AG08396 (cell line): Measurements from ENCODE around the gene EXOC3L4.

Experiments
- DNase-seq: peaks from one replicate; pipeline ENCODE4 v3.0.0; 2012; ENCODE audit warnings: low spot score, mixed read lengths

EXOC3L4 gene

DNA sequence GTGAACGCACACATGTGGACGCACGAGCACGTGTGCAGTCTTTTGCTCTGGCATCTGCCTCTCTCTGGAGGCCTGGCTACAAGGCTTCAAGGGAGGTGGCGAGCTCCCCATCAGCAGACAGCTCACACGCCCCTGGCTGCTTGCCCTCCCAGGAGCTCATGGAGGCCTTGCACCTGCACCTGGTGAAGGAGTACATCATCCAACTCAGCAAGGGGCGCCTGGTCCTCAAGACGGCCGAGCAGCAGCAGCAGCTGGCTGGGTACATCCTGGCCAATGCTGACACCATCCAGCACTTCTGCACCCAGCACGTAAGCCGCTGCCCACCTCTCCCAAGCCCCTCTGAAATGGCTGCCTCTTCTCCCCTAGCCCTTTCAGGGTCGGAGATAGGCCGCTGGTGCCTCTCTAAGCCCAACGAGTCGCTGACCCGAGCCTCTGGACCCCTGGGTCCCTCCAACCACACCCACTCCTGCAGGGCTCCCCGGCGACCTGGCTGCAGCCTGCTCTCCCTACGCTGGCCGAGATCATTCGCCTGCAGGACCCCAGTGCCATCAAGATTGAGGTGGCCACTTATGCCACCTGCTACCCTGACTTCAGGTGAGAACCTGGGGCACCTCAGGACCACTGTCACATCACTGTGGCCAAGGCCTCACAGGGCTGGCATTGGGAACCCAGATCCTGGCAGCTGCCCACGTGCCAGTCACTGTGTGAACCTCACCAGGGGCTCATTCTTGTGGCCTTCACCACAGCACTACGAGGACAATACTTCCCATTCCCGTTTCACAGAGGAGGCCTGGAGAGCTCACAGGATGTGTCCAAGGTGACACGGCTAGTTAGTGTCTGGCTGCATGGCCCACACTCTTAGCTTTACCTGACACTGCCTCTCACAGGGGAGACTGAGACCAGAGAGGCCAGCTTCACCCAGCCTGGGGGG lies 39.0 kb downstream of the EXOC3L4 start:
- DNase-seq = no peak

DNA sequence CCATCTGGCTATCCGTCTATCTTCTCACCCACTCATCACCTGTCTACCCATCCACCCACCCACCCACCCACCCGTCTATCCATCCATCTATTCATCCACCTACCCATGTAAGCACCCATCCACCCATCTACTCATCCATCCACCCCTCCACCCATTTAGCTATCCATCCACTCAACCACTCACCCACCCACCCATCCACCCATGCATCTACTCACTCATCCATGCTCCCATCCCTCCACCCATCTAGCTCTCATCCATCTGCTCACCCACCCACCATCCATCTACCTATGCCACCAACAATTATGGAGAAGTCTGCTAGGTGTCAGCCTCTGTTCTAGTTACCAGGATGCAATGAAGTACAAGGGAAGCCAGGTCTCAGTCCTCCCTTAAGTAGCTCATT lies 39.9 kb downstream of the EXOC3L4 start:
- DNase-seq = no peak

DNA sequence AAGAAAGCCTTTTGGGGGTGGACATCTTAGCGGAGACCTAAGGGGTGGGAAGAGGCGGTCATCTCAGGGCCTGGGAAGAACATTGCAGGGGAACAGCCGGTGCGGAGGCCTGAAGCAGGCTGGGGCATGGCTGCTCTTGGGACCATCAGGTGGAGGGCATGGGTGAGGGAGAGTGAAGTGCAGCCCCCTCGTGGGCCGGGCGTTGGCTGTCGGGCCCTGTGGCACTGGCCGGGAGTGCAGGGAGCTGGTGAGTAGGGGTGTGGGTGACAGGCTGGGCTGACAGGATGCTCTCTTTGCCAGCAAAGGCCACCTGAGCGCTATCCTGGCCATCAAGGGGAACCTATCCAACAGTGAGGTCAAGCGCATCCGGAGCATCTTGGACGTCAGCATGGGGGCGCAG lies 40.4 kb downstream of the EXOC3L4 start:
- DNase-seq = no peak

DNA sequence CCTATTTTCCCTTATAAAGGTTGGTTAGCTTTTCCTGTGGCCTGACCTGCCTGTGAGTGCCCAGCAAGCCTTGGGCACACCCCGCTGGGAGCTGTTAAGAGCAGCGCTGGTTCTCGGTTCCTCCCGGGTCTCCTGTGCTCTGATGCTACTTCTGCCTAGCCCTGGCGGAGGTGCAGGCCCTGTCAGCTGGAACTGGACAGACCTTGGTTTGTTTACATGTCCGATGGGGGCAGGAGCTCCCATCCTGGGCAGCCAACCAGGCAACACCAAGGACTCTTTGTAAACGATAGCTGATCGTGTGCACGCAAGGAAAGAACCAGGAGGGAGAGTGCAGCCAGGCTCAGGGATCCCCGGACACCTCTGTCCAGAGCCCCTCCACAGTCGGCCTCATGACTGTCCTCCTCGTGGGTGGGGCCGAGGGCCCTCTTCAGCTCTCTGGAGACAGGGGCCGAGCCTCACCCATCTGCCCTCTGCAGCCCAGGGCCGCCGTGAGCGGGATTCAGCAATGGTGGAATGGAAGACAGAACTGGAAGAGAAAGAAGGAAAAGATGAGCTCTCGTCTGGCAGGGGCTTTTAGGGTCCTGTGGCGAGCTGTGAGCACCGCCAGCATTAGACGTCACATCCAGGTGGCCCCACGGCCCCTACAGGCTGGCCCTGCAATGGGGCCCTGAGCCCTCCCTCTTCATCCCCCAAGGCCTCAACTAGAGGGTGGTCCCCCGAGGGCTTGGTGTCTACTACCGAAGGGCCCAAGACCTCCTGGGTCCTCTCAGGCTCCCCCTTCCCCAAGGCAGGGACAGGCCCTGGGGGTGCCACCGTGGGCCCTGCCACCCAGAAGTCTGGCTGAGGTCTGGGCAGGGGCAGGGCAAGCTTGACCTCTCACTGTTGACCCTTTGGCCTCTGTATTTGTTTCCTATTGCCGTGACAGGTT lies 41.1 kb downstream of the EXOC3L4 start:
- no peak for DNase-seq

DNA sequence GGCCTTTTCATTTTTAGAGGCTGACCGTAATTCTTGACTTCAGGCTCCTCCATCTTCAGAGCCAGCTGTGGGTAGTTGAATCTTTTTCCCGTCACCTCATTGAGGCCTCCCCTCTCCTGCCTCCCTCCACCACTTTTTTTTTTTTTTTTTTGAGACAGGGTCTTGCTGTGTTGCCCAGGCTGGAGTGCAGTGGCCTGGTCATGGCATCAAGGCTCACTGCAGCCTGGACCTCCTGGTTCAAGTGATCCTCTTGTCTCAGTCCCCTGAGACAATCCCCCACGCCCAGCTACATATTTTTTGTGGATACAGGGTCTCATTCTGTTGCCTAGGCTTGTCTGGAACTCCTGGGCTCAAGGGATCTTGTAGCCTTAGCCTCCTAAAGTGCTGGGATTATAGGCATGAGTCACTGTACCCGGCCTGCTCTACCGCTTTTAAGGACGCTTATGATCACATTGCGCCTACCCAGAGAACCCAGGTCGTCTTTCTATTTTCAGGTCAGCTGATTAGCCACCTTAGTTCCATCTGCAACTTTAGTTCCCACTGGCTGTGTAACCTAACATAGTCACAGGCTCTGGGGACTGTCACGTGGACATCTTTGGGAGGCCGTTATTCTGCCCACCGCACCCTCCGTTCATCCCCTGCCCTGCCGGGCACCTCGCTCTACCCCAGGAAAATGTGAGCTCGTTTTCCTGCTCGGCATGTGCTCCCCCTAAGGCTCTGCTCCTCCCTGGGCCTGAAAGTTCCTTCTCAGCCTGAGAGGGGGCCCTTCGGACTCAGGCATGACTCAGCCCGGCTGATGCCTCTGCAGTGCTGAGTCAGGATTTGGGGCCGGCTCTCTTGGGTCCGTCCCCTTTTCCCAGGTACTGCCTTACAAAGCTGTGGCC lies 42.1 kb downstream of the EXOC3L4 start:
- DNase-seq = peak; percentile 83

DNA sequence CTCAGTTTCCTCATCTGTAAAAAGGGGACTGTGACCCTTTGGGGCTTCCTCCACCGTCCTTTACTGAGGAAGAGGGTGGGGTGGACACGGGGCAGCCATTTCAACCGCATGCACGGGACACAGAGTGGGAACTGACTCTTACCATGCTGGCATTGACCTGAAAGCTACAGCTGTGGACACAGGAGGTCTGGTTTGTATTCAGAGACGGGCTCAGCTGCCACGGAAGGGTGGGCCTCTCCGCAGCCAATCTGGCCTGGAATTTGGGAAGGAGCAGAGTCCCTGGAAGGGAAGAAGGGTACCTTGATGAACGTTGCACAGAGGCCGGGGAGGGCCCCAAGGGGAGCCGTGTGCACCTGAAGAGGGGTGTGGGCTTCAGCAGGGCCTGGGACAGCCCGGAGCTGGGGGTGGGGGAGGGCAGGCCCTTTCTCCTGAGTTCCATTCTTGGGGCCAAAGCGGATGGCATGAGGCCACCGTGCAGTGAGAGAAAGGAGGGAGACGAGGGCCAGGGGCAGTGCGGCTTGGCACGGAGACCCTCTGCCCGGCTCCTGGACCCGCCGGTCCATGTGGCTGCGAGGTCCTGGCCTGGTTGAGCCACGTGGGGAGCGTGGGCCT lies 43.3 kb downstream of the EXOC3L4 start:
- no peak for DNase-seq

DNA sequence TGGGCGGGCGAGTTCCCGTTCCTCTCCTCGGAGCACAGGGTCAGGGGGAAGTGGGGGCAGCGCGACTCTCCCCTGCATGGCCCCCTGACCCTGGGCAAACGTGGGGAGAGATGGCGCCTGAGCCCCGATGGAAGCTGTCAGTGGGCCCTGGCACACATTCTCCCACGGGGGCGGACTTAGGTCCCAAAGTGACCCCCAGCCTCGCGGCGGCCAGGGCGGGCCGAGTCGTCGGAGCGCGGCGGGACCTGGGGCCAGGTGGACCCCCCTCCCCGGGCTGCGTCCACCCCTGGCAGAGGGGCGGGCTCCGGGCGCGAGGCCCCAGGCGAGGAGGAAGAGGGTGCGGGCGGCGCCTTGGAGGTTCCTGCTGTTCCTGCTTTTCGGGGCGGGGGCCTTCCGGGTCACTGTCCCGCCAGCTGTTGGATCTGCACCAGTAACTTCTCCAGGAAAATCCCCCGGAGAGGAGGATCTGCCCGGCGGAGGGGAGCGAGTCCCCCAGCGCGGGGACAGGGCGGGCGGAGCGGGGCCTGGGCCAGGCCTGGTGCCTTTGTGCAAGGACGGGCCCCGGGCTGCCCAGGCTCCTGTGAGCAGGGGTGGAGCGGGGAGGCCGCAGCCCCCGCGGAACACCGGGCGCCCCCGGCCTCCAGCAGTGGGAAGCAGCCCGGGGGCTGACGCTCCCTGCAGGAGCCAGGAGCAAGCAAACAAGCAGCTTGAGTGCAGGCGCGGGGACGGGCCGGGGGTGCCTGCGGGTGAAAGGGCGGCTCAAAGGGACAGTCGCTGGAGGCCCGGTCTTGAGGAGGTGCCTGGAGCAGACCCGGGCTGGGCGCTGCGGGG lies 44.0 kb downstream of the EXOC3L4 start:
- no peak for DNase-seq

DNA sequence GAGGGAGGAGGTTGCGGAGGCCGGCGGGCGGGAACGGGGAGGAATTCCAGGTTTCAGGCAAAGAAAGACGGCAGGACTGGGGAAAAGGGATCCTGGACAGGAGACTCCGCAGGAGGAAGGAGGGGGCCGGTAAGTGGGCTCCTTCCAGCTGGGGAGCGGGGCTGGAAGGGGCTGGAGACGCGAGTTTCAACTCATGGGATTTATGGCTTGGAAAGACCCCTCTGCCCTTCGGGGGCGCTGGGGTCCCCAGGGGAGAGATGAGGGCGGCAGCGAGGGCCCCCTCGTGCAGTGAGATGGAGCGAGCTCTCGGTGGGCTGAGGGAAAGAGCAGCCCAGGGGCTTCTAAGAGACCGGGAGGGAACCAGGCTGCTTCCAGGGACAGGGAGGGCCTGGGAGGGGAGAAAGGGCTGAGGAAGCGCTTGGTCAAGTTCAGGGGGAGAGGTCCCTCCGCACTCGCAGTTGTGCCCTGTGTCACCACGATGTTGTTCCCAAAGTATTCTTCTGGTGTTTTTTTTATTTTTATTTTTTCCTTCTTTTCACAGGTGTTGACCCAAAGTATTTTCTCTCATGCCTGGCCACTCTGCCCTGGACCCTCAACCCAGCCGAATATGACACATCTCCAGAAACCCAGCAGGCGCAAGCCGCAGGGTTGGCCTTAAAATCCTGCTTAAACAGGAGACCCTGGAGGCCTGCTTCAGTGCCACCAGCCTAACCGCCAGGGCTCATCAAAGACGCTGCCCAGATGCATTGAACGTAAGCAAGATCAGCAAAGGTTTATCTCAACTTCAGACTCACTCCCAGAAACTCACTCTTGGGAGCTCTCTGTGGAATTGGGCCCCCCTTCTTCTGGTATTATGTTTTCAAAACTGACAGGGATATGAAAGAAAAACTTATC lies 44.9 kb downstream of the EXOC3L4 start:
- no peak for DNase-seq

DNA sequence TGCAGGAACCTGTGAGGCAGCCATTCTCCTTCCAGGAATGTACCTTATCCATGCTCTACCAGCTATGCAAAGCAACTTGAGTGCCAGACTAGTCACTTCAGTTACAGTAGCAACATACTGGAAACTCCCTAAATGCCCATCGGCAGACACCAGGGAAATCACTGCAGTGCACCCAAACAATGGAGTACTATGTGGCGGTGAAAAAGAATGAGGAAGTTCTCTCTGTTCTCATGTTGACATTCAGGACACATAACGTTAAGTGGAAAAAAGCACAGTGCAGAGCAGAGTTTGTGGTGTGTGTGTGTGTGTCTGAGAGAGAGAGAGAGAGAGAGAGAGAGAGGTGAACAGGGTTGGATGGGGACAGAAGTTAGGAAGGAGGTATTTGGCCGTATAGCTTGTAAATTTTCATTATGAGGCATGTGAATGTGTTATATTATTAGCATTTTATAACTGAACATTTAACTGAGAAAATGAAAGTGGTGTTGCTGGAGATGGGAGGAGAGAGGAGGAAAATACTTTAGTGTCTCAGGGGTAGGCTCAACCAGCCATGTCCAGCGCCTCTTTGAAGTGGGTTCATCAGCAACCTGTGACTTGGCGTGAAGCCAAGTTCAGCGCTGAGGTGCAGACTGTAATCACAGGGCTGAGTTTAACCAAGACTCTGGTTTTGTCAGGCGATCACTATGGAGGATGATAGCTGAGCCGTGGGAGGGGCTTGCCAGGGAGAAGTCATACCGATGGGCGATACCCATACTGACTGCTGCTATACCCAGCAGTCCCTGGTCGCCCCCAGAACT lies 46.0 kb downstream of the EXOC3L4 start:
- DNase-seq = no peak

DNA sequence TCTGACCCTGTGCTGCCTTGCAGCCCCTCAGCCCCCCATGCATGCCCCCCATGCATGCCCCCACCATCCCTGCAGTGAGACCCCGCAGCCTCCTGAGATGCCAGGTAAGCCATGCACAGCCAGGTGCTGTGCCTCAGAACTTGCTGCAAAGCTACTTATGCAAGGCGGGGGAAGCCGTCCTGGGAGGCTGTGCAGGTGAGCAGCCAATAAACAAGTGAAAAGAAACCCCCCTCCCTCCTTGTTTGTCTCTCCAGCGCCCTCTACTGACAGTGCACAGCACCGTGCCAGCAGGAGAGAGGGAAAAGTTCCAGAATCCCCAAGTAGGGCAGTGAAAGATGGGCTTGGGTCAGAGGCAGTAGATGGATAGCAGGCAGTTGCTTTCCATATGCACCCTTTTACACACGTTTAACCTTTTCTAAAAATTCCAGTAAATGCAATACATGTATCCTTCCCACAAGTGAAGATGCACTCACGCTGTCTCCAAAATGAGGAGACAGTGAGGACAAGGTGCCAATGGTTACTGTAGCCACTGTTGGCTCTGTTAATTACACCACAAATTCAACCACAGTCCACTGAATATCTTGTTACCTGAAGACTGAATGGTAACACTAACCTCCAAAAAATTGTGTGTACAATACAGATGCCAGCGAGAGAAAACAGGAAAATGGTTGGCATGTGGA lies 46.7 kb downstream of the EXOC3L4 start:
- peak; percentile 72 for DNase-seq

DNA sequence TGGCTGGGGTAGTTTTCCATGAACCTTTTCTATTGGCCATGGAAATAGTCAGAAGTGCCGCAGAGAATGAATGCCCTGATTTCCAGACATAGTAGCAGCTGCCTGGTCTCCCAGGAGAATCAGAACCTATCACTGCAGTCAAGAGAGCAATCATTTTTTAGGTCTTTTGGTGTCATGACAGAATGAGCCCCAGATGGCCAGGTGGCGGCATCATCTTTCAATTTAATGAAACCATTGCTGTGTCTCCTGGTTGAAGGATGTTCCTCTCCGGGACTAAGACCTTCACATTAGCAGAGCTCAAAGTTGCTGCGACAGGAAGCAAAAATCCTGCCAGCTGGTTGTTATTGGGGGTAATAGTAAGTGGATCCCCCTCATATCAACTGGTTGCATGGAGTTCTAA lies 47.5 kb downstream of the EXOC3L4 start:
- no peak for DNase-seq

DNA sequence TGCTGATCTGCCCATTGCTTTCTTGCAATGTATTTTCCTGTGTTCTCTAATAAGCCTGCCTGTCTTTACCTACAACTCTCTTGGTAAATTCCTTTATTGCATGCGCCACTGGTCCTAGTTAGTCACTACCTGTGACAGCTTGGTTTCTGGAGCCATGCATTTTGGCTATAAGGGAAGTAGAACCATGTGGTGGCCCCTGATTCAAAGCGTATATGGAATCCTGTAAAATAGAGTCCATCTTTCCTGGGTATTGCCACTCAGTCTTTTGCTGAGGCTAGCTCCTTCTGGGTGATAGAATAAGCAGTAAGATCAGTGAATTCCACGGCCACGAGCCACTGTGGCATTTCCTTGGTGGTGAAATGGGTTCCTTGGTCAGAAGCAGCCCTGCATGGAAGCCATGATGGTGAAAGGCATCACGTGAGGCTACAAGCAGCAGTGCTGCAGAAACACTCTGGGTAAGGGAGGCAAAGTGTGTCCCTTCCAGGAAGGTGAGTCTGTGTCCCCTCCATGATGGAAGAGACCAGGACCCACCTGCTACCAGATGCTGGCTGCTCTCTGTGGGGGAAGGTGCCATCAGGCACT lies 48.3 kb downstream of the EXOC3L4 start:
- no peak for DNase-seq

DNA sequence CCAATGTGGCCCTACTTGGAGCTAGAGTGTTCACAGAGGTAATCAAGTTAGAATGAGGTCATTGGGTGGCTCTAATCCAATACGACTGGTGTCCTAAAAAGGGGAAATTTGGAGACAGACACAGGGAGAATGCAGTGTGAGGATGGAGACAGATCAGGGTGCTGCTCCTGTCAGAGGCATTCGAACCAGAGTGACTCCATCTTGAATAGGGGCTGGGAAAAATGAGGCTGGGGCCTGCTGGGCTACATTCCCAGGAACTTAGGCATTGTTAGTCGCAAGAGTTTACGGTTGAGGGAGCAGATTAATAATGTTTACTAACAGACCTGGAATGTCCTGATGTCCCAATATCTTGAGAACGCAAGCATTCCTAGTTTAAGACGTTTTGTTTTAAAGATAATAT lies 49.0 kb downstream of the EXOC3L4 start:
- DNase-seq = no peak

DNA sequence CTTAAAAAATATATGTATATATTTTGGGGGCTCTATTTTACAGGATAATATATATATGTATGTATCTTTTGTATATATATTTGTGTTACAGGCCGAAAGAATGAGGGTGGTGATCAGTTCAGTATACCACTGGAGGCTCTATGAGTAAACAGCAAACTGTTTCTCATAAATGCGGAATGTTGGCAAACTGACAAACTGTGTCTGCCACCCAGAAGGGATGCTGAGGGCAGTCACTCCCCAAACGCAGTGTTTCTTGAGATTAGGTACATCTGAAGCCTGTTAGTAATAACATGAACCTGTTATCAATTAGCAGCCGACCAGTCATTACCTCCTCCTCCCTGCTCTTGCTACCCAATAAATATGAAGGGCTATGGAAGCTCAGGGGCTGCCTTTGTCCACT lies 49.6 kb downstream of the EXOC3L4 start:
- DNase-seq = no peak

DNA sequence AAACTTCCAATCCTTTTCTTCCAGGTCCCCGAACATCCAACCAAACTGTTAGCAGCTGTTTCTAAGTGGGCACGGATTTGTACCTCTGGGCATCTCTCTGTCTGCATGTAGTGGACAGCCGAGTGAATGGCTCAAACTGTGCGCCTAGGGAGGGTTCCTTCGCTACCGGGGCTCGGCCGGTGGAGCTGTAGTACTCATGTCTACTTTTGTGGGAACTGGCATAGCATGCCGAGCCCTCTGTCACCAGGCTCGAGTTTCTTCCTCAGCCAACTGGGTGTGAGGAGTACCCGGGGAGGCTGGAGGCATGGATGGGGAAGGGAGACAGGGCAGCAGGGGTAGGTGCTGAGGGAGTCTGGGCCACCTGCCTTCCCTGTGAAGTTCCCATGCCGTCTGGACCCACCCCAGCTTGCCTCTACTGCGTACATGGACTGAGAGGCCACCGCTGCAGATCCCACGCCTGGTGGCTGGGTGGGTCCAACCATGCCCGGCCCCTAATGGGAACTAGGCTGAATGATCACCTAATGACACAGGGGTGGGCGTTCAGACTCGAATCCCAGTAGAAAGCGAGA lies 51.7 kb downstream of the EXOC3L4 start:
- no peak for DNase-seq

DNA sequence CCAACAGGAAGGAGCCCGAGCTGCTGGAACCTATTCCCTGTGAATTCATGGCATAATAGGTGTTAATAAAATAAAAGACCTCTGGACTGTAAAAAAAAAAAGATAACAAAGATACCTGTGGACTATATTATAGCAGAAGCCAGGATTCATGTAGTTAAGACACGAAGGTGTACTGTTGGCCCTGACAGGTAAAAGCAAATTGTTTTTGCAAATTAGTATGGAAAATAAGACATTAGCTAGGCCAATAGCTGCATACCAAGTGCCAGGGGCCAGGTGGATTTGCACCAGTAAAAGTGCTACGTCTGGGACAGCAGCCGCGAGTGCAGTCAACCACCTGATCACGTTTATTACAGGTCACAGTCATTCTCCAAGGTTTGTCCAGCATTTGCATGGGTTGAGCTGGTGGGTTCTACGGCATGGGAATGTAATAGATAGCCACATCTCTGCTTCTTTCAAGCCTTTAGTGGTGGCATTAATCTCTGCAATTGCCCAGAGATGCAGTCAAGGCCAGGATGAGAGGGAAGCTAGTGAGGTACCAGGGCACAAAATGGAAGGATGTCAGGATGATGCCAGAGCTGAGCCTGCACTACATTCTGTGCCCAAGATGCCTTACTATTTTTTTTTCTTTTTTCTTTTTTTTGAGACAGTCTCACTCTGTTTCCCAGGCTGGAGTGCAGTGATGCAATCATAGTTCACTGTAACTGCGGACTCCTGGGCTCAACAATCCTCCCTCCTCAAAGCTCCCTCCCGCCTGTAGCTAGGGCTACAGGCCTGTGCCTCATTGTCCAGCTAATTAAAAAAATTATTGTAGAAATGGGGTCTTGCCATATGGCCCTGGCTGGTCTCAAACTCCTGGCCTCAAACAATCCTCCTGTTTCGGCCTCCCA lies 55.1 kb downstream of the EXOC3L4 start:
- no peak for DNase-seq
